HCEC 1CT (cell line): ENCODE results near the gene FOXO3B.
"Not testable (repeated sequence)": the region's sequence is repeated elsewhere in the genome, so short reads cannot be mapped to it uniquely, and the experiment has no call there.

ENCODE experiments used
- DNase-seq: peaks from one replicate; pipeline ENCODE4 v3.0.0-alpha.2; 2017

FOXO3B gene

GRCh38 chr17:18644291-18644690, 37.8 kb downstream of the FOXO3B start, which contains the start of gene TBC1D28:
Gene TBC1D28 (minus strand): TSS chr17:18644391. CDS start chr17:18641352, 3,039 bp downstream.
- not testable (repeated sequence) for DNase-seq

GRCh38 chr17:18643124-18643523, 39.0 kb downstream of the FOXO3B start:
- DNase-seq, result not testable (repeated sequence)

- not testable (repeated sequence) for DNase-seq
Observed at GRCh38 chr17:18638357-18638756, 43.8 kb downstream of the FOXO3B start.

GRCh38 chr17:18636237-18636636, 45.9 kb downstream of the FOXO3B start:
- DNase-seq, result not testable (repeated sequence)

- not testable (repeated sequence) for DNase-seq
Observed at GRCh38 chr17:18635773-18636172, 46.3 kb downstream of the FOXO3B start.

GRCh38 chr17:18634550-18635263, 47.4 kb downstream of the FOXO3B start:
- DNase-seq, result not testable (repeated sequence)
